HG02678 (cell line): ENCODE data around the gene ECHDC1.
"Not testable (repeated sequence)": the region's sequence is repeated elsewhere in the genome, so short reads cannot be mapped to it uniquely, and the experiment has no call there.

Source experiments
- ATAC-seq: cut with Tn5 transposase; IDR thresholded peaks from one replicate; pipeline ENCODE4 v1.9.1; 2021; ENCODE audit warnings: mild to moderate bottlenecking, moderate library complexity; ENCODE audit not compliant: unreplicated experiment

The ECHDC1 gene

DNA sequence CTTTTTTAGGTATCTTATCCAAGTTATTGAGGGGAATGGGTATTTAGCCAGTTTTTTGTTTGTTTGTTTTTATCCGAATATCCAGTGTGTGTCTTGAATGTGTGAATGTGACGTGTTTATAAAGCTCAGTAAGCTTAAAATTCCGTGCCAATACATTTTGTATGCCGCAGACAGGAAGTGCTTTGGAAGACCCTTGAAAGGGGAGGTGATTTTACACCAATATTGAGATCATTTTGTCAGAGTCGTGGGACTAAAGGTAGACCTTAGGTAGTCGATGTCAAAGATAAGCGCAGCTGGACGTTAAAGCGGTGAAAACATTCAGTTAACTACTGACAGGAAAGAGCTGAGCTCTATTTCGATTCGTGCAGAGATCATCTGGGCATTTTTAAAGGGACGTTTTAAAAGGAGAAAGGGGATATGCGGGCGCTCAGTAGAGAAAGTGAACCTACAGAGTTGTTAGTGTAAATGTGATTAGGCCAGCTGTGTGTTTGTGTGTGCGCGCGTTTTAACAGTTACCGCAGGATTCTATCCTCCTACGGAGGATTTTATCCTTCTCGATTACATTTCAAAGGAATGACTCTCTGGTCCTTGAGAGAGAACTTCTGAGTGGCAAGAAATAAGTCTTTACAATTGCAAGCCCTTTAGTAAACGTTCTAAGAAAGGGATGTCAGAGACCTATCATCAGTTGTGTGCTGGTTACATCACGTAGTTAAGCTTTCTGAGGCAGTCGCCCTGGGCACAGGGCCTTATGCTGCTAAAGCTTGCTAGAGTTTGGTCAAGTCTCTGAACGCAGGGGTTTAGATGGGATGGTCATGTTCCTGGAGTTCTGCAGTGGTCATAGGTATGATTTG is 625 bp upstream of the ECHDC1 start:
- ATAC-seq, result peak; percentile 9

DNA sequence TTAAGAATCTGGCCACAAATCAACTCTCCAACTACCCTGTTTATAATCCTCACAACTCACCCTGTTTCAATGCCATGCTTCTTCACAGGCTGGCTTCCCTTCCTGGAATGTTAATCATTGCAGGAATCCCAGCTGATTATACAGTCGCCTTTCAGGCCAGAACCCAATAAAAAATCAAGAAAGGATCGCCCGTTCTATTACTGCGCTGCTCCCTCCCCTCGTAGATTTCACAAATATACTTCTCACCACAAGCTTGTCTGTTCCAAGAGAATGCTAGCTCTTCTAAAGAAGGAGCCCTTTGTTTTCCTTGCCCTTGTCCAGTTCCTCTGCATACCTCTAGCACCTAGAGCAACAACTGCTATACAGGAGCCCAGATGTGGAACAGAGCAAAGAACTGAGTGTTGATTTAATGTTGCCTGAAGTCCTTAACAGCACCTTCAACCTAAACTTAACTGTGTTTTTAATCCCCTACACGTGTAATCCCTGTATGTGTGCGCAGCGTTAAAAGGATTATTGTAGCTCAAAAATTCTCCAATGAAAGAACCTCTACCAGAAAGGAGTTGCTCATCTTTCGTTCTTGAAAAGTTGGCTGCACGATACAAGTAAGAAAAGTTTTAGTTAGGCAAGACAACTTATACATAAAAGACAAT is 988 bp downstream of the ECHDC1 start:
- ATAC-seq, result no peak

DNA sequence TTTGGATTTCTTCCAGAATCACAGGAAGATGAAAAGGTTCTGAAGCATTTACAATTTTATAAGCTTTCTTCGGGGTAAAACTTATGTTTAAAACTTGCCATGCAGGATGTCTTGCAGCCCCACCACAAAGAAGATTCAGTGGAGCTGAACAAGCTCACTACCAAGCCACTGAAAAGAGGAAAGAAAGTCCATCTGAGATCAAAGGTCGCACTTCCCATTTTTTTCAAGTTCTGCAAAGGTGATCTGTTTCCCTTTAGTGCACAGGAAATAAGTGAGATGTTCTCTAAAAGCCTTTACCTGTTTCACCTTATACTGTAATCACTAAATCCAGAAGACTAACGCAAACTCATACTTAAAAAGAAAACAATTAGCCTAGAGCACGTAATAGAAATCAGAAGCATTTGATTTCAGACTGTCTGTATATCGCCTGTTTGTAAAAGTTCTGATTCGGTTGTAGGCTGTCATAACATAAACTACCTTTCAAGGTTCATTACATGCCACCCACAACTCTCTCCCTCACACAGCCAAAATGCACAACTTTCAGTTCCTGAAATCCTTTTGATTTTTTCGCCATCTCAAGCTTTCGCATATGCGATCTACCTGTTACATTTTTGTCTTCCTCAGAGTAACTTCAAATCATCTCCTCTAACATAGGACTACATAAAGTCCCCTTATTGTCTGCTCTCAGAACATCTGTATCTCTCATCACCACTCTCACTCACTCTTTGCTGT is 1.8 kb downstream of the ECHDC1 start:
- peak; percentile 22 for ATAC-seq

DNA sequence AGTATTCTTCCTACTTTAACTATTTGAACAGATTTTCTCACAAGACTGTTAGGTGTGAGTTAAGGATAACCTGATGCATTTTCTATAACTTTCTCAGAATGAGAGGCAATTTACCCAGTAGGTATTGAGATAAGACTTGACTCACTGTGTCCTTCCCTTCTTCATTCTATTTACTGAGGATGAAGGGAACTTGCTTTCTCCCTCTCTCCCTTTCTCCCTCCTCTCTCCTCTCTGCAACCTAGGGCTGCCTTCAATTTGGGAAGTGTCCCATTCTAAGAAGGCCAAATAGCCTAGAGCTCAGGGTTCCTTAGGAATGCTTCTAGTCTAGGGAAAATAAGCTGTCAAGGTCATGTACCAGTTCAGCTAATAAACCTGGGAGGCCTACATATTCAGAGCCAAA is 3.2 kb downstream of the ECHDC1 start:
- ATAC-seq, result no peak

DNA sequence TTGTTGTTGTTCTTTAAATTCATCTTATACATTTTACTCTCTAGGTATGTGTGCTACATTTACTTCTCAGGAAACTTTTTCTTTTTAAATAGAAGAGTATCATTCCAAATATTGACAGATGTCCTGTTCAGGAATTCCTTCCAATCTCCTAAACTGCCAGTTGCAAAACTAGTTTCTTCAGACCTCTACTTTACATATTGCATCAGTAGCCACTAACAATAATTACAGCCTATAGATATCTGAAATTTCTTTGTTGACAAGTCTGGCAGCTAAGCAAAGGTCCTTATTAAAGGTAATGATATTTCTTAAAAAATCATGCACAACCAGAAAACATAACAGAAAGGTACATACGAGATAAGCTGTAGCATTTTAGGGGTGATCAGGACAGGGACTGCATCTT is 4.5 kb downstream of the ECHDC1 start:
- no peak for ATAC-seq

DNA sequence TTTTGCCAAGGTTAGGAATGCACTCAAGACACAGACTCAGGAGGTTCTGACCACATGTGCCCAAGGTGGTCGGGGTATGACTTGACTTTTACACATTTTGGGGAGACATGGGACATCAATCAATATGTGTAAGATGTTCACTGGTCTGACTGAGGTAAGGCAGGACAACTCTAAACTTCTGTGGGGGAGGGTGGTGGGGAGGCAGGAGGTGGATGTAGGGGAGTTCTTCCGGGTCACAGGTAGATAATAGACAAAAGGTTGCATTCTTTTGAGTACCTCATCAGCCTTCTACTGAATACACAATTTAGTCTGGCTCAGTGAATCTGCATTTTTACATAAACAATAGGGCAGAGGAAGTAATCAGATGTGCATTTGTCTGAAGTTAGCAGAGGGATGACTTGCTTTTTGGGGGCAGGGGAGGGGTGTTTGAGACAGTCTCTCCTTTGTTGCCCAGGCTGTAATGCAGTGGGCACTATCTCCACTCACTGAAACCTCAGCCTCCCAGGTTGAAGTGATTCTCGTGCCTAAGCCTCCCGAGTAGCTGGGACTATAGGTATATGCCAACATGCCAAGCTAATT is 10.9 kb downstream of the ECHDC1 start:
- no peak for ATAC-seq

DNA sequence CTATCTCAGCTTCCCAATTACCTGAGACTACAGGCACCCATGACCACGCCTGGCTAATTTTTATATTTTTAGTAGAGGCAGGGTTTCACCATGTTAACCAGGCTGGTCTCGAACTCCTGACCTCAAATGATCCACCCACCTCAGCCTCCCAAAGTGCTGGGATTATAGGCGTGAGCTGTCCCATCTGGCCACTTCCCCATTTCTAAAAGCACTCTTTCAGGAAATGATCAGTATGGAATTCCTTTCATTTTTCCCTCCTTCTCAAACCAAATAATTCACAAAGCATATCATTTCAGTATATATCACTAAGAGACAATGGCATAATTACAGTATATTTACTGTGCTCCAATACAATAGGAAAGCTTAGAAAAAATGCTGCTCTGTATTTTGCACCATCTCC is 12.2 kb downstream of the ECHDC1 start:
- not testable (repeated sequence) for ATAC-seq

DNA sequence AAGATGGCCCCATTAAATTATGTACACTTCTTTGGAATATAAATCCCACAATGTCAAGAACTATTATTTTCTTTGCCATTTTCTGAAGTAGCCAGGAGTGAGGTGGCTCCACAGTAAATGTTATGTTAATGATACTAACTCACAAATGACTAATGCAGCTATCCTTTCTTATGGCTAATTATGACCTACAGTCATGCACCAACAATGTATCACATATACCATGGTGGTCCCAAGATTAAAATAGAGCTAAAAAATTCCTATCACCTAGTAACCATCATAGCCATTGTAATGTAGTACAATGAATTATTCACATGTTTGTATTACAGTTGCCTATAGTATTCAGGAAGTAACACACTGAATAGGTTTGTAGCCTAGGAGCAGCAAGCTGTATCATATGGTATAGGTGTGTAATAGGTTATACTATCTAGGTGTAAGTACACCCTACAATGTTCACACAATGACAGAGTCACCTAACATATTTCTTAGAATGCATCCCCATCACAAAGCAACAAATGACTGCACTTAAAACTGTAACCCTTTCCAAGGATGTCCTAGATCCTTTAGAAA is 15.3 kb downstream of the ECHDC1 start:
- no peak for ATAC-seq

DNA sequence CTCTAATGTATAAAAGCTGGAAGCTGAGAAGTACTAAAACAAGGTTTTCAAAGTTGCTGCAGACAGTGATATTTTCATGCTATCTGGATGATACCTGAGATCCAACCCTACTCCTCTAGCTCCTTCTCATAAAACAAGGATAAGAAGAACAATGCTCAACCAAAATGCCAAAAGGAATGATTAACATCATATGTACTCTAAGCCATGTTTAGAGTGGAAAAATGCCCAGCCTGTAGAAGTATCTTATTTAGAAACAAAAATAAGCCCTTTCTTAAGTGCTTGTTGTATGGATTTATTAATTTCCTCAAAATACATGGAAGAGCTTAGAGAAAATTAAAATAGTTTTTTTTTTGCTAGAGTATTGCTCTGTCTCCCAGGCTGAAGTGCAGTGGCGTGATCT is 23.7 kb downstream of the ECHDC1 start:
- ATAC-seq, result no peak

DNA sequence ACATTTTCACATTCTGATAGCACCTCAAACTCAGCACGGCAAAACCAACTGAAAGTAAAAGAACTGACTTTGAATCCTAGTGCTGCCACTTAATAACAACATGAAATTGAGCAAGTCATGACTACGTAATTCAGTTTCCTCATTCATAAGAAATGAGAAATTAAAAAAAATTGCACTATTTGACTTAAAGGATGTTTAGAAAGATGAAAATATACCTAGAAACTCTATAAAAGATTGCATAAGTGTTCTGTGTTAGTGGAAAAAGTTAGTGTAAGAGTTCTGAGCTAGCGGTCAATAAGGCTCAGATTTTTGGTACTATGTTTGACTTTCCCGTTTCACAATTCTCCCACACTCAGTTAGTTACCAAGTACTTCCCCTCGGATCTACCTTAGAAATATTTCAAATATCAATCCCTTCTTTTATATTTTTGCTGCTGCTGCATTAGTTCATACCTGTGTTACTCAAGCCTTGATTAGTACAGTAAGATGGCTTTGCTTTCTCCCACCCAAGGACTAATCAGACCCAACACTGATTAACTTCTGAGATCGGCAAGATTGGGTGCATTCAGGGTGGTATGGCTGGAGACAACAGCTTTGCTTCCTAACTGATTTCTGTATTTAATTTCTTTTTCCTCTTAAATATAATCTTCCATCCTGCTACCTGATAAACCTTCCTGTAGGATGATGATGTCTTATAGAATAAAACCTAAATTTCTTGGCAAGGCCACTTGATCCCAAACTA is 25.9 kb downstream of the ECHDC1 start:
- no peak for ATAC-seq

DNA sequence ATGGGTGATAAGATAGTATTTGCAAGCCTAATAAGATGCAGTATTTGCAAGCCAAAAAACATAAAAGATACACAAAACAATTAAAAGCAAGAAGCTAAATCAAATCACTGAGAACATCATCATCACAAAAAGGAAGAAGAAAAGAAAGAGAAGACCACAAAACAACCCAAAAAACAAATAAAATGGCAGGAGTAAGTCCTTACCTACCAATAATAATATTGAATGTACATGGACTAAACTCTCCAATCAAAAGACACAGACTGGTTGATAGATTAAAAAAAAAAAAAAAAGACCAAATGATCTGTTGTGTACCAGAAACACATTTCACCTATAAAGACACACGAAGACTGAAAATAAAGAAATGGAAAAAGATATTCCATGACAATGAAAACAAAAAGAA is 37.7 kb downstream of the ECHDC1 start:
- ATAC-seq, result no peak

DNA sequence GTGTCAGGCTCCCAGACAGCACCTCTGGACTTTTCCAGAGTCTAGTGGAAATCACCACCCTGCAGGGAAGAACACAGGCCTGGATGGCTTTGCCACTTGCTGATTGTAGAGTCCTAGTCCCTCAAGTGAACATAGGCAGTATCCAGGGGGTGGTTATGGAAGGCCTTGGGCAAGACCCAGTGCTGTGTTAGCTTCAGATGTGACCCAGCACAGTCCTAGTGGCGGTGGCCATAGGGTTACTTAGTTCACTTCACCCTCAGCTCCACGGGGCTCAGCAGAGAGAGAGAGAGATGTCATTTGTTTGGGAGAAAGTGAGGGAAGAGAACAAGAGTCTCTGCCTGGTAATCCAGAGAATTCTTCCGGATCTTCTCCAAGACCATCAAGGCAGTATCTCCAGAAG is 39.5 kb downstream of the ECHDC1 start:
- ATAC-seq, result no peak

DNA sequence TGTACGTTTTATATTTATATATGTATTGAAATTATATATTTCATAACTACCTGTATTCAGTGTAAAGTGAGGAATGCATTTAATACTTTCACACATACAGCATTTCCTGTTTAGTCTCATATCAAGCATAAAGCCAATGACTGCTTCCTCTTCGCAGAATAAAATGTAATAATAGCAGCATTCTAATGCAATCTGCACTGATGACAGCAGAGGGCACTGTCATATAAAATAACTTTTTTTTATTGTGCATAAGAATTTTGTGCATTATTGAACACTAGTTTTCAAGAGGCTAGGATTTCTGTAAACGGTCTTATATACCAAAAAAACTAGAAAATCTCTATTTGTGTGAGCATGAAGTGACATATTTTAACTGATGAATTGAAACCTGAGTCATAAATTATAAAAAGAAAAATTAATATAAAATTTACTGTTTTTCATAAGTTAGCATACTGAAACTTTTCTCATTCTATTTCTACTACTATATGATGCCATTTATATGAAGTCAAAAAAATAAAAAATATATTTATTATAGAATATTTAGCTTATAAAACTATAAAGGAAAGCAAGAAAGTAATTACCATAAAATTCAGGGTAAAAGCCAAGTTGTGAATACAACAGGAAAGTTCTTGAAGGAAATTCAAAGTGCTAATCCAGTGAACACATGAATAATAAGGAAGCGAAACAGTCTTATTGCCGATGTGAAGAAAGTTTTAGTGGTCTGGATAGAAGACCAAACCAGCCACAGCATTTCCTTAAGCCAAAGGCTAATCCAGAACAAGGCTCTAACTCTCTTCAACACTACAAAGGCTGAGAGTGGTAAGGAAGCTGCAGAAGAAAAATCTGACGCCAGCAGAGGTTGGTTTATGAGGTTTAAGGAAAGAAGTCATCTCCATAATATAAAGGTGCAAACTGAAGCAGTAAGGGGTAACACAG is 40.4 kb downstream of the ECHDC1 start:
- ATAC-seq, result peak; percentile 70

DNA sequence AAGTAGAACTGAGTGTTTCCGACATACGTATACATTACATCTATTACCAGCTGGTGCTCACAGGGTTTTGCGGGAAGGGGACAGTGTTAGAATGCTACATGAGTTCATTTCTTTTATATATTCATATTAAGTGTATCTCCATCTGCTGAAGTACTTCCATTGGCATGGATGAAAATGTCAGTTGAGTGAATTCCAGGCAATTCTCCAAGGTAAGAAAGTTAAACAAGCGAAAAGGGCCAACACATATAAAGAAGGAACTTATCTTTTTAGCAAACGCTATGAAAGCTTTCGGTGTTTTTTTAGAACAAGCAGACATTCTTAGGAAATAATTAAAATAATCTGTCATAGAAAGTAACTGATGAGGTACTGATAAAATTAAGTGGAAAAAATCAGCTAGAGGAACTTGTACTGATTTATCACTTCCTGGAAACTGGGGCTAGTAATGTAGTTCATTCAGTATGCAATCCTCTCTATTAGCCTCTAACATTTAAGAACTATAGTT is 42.2 kb downstream of the ECHDC1 start:
- ATAC-seq, result no peak

DNA sequence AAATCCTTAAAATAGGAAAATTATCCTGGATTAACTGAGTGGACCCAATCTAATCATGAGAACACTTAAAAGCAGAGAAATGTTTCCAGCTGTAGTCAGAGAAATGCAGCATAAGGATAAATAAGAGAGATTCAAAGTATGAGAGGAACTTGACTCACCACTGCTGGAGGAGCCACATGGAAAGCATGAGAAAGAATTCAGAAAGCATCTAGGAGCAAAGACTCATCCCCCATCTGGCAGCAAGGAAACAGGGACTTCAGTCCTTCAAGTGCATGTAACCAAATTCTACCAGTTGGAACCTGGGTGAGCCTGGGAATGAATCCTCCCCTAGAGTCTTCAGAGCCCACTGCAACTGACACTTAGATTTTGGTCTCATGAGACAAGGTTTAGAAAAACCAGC is 43.0 kb downstream of the ECHDC1 start:
- no peak for ATAC-seq

DNA sequence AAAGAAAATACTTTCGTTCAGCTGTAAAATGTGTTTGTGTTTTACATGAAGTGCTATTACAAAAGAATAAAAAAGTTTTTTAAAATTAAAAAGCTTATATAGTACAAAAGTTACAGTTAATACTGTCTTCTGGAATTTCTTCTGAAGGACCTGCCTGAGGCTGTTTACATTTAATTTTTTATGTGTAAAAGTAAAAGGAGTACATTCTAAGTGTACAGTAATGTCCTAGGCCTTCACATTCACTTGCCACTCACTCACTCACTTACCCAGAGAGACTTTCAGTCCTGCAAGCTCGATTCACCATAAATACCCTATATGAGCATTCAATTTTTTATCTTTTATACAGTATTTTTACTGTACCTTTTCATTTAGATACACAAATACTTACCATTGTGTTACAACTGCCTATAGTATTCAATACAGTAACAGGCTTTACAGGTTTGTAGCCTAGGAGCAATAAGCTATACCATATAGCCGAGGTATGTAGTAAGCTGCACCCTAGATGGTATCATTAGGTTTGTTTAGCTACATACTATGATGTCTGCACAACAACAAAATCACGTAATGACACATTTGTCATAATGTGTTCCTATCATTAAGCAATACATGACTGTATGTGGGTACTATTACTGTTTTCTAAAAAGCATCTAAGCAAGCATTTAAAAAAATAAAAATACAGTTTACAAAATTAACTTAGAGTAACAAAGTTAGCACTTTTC is 43.7 kb downstream of the ECHDC1 start:
- ATAC-seq, result no peak

DNA sequence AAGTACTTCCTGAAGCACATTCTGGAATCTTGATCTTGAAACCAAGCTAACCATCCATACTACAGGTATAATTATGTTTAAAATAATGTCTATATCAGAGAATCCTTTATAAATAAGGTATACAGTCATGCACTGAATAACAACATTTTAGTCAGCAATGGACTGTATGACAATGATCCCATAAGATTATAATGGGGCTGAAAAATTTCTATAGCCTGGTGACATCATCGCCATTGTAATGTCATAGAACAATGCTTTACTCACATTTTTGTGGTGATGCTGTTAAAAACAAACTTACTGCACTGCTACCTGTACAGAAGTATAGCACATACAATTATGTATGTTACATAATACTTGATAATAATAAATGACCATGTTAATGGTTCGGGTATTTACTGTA is 44.9 kb downstream of the ECHDC1 start:
- no peak for ATAC-seq

DNA sequence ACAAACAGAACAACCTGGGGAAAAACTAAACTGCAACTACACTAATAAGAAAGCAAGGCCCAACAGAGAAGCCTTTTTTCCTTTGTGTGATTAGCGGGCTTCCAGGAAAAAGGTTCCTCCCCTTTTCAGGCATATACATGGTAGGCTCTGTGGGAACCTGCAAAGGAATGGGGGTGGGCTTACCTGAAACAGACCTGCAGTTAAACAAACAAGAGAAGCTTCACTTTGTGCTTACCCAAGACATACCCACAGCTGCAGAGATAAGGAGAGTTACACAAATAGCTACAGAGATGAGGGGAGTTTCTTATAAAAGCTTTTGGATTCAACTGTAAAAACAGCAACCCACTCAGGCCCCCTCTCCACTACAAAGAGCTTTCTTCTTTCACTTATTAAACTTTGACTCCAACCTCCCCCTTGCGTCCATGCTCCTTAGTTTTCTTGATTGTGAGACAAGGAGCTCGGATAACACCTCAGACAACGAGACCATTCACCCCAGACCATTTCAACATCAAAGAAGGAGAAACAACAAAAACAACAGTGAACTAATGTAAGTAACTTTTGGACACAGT is 45.8 kb downstream of the ECHDC1 start:
- no peak for ATAC-seq
